B cell (primary cell): ENCODE measurements around the gene SARNP.

ENCODE experiments used
- EZH2 ChIP-seq: IDR thresholded peaks from 2 replicates; pipeline ENCODE4 v1.6.1; 2012; ENCODE audit warnings: borderline replicate concordance, low read depth, mild to moderate bottlenecking, moderate library complexity, low read length; ENCODE audit not compliant: insufficient read depth, poor library complexity, severe bottlenecking
- TF ChIP-seq, protein P1 (sequence below): fragments of 200-600 bp; IDR thresholded peaks from one replicate; pipeline ENCODE4 v1.8.0; 2022; ENCODE audit warnings: antibody characterized with exemption, mild to moderate bottlenecking

- no peak for TF ChIP-seq EZH2
- TF ChIP-seq, protein P1, sequence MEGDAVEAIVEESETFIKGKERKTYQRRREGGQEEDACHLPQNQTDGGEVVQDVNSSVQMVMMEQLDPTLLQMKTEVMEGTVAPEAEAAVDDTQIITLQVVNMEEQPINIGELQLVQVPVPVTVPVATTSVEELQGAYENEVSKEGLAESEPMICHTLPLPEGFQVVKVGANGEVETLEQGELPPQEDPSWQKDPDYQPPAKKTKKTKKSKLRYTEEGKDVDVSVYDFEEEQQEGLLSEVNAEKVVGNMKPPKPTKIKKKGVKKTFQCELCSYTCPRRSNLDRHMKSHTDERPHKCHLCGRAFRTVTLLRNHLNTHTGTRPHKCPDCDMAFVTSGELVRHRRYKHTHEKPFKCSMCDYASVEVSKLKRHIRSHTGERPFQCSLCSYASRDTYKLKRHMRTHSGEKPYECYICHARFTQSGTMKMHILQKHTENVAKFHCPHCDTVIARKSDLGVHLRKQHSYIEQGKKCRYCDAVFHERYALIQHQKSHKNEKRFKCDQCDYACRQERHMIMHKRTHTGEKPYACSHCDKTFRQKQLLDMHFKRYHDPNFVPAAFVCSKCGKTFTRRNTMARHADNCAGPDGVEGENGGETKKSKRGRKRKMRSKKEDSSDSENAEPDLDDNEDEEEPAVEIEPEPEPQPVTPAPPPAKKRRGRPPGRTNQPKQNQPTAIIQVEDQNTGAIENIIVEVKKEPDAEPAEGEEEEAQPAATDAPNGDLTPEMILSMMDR: no peak
Measured at GRCh38 chr12:55816881-55817344, 611 bp downstream of the SARNP start.
